Peyer's patch (tissue), 4 donors: ENCODE measurements around the gene OR2B2. TPM values are rescaled to one million over a fixed set of nuclear protein-coding genes. Genes with fewer than 3 reads are reported as not detected.

Experiments
- DNase-seq, 3 donors: peaks; one replicate each; pipeline ENCODE4 v3.0.0-alpha.2; 2017 to 2019
- H3K27ac ChIP-seq, 4 donors: fragments of 200-600 bp; sonication (generic); one replicate each; pipeline ENCODE4 v1.5.1; 2016 to 2019
- H3K27me3 ChIP-seq, 2 donors: fragments of 200-600 bp; sonication (generic); one replicate each; pipeline ENCODE4 v1.5.1; 2019
- H3K36me3 ChIP-seq, 3 donors: fragments of 200-600 bp; sonication (generic); one replicate each; pipeline ENCODE4 v1.5.1; 2016 to 2019
- H3K4me1 ChIP-seq, 4 donors: fragments of 200-600 bp; sonication (generic); one replicate each; pipeline ENCODE4 v1.5.1; 2016 to 2019
- H3K4me3 ChIP-seq, 4 donors: fragments of 200-600 bp; sonication (generic); 1 replicate in 3 of 4; 2 replicates in 1 of 4; pipeline ENCODE4 v1.5.1; 2016 to 2019; ENCODE audit warnings: mild to moderate bottlenecking in 1 of 4
- H3K9me3 ChIP-seq, 4 donors: fragments of 200-600 bp; sonication (generic); one replicate each; pipeline ENCODE4 v1.5.1; 2016 to 2019; ENCODE audit warnings: mild to moderate bottlenecking in 1 of 4
- CTCF ChIP-seq, 6 experiments: fragments of 450-650 bp in 4 of 6; fragments of 200-600 bp in 2 of 6; sonication (generic) in 1 of 6; IDR thresholded peaks; one replicate each; pipeline ENCODE4 v1.5.1; 2017 to 2019; ENCODE audit warnings: antibody characterized with exemption in 6 of 6, mild to moderate bottlenecking in 3 of 6, moderate library complexity in 1 of 6
- POLR2A ChIP-seq, 2 donors: fragments of 450-650 bp; IDR thresholded peaks; one replicate each; pipeline ENCODE4 v1.5.1; 2017; ENCODE audit warnings: antibody characterized with exemption in 2 of 2, mild to moderate bottlenecking in 2 of 2, moderate library complexity in 2 of 2
- total RNA-seq, 4 donors: library from RNA; depleted of rRNA; stranded (reverse); fragments of >200 nt; gene quantifications; one replicate each; pipeline ENCODE4 v1.1.0, GENCODE V29; 2016

Gene OR2B2
- total RNA-seq, 4 donors from 2014 or later = not detected

DNA sequence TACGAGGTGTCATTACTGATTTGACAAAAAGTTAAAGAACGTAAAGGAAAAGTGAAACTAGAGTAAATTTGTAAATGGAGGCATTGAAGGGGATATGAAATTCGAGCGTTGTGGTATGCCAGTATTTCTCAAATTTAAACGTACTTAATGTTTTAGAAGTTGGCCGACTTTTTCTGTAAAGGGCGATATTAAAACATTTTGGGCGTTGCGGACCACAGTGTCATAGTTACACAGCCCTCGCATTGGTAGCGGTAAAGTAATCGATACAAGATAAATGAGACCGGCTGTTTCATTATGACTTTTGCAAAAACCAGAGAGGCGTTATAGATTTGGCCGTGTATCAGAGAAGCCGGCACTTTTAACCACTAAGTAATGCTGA, 39.6 kb downstream of the OR2B2 start:
- peak overlapping the region; percentile 88 to 92 (median 90) for H3K27ac ChIP-seq
- TF ChIP-seq CTCF (IDR thresholded peaks at IDR 0.05) (no peak), POLR2A (IDR thresholded peaks at IDR 0.05) (no peak)
- no peaks in the 10 kb centered on the region for H3K9me3 ChIP-seq
- H3K4me3 ChIP-seq = peak overlapping the region; percentile 46 to 67 (median 55)
- H3K36me3 ChIP-seq = no peaks in the 10 kb centered on the region
- H3K27me3 ChIP-seq = no peaks in the 10 kb centered on the region
- DNase-seq = no peak
- H3K4me1 ChIP-seq = peaks cover 0 to under 1% (median 0%) of the 10 kb centered on the region in 4 donors

DNA sequence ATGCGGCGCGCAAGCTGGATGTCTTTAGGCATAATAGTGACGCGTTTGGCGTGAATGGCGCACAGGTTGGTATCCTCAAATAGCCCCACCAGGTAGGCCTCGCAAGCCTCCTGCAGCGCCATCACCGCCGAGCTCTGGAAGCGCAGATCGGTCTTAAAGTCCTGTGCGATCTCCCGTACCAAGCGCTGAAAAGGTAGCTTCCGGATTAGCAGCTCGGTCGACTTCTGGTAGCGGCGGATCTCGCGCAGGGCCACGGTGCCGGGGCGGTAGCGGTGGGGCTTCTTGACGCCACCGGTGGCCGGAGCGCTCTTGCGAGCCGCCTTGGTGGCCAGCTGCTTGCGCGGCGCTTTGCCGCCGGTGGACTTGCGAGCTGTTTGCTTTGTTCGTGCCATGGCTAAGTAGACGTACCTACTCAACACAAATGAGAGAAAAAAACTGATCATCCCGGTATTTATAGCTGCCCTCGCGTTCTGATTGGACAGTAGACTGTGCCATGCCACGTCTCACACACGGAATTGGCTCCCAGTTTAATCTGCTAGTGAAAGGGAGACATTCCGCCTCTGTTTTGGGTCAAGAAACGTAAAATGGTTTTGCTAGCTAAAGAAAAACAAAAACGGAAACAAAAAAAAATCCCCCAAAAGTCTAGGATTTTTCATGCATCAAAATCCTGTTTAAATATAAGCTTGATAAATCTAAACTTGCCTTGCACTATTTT, 40.1 kb downstream of the OR2B2 start:
- no peaks in the 10 kb centered on the region for H3K27me3 ChIP-seq
- DNase-seq = peak; percentile 85 to 94 (median 87)

GRCh38 chr6:27870291-27870870, 41.8 kb downstream of the OR2B2 start:
- no peak for TF ChIP-seq POLR2A (IDR thresholded peaks at IDR 0.05)
- TF ChIP-seq CTCF (IDR thresholded peaks at IDR 0.05) = no peak
- no peaks in the 10 kb centered on the region for H3K36me3 ChIP-seq
- H3K4me1 ChIP-seq = peaks cover 0 to 20% (median 5%) of the 10 kb centered on the region in 4 donors
- no peak for DNase-seq
- H3K27ac ChIP-seq = no peak overlapping the region
- no peak overlapping the region for H3K4me3 ChIP-seq
- no peaks in the 10 kb centered on the region for H3K27me3 ChIP-seq
- H3K9me3 ChIP-seq = no peaks in the 10 kb centered on the region

More for the DNA sequence above, 40.1 kb downstream of the OR2B2 start:
- Histone ChIP-seq H3K4me1 (peaks cover 0 to 6% (median 0%) of the 10 kb centered on the region in 4 donors), H3K27ac (peak overlapping the region; percentile 88 to 92 (median 90)), H3K36me3 (no peaks in the 10 kb centered on the region), H3K9me3 (no peaks in the 10 kb centered on the region), H3K4me3 (peak overlapping the region; percentile 46 to 67 (median 55))
- TF ChIP-seq CTCF (IDR thresholded peaks at IDR 0.05) (peak in 3 of 6 experiments; percentile 30 to 42 (median 36)), POLR2A (IDR thresholded peaks at IDR 0.05) (peak; percentile 95 to 99)

DNA sequence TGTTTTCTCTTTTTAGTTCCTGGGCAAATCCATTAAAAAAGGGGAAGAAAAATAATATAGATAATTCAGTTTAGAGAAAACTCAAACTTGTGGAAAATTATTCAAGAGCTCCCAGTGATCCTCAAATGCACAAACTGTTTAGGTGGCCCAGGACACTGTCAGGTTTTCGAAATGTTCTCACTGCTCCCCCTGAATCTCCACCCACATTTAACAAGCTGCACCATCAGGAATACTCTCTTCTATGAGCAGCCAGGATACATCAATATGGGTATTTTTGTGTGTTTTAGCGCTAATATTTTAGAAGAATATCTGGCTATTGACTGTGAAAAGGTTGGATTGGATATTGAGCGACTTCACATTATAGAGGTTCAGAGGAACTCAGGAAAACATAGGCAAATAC, 43.9 kb downstream of the OR2B2 start:
- Histone ChIP-seq H3K4me3 (no peak overlapping the region), H3K27ac (no peak overlapping the region), H3K9me3 (no peaks in the 10 kb centered on the region), H3K36me3 (no peaks in the 10 kb centered on the region), H3K27me3 (no peaks in the 10 kb centered on the region), H3K4me1 (peaks cover 0 to 29% (median 5%) of the 10 kb centered on the region in 4 donors)
- DNase-seq = no peak
- no peak for TF ChIP-seq CTCF (IDR thresholded peaks at IDR 0.05)
- no peak for TF ChIP-seq POLR2A (IDR thresholded peaks at IDR 0.05)

- Histone ChIP-seq H3K9me3 (no peaks in the 10 kb centered on the region), H3K27ac (peak overlapping the region in 1 of 4 donors; percentile 82), H3K27me3 (no peaks in the 10 kb centered on the region), H3K4me1 (peaks cover 0 to 29% (median 5%) of the 10 kb centered on the region in 4 donors), H3K4me3 (peak overlapping the region in 1 of 4 donors; percentile 70), H3K36me3 (no peaks in the 10 kb centered on the region)
- DNase-seq = no peak
- no peak for TF ChIP-seq POLR2A (IDR thresholded peaks at IDR 0.05)
- no peak for TF ChIP-seq CTCF (IDR thresholded peaks at IDR 0.05)
Measured at GRCh38 chr6:27867945-27868300, 44.3 kb downstream of the OR2B2 start.
